ENCODE results near the gene KIF16B. TPM values are rescaled to one million over a fixed set of nuclear protein-coding genes. Genes with fewer than 3 reads are reported as not detected.

Gene KIF16B
- total RNA-seq, 4 donors from 2014 or later: 22.2 to 59.2 (median 31.4) TPM

- no peak overlapping the region for H3K4me3 ChIP-seq (ENCODE audit: low read depth, poor library complexity, severe bottlenecking)
- no peak for DNase-seq (ENCODE audit: low spot score in 2 of 2)
- intact Hi-C loops (cut with DNase I; ENCODE audit: low total_unique reads): loop anchor here (10.0 kb wide), 1 partner anchor 64 kb away; no protein-coding TSS in a partner anchor
- TF ChIP-seq POLR2A (IDR thresholded peaks at IDR 0.05): no peak
- no peak for TF ChIP-seq CTCF (IDR thresholded peaks at IDR 0.05)
- WGBS, 2 donors: 94 to 96% methylated on average over 3 of the region's 3 CpGs
Observed at GRCh38 chr20:16258766-16259165, 314.5 kb downstream of the KIF16B start.

GRCh38 chr20:16257813-16258430, 315.3 kb downstream of the KIF16B start:
- intact Hi-C loops (cut with DNase I; ENCODE audit: low total_unique reads): loop anchor here (10.0 kb wide), 1 partner anchor 63 kb away; no protein-coding TSS in a partner anchor
- no peak for TF ChIP-seq CTCF (IDR thresholded peaks at IDR 0.05)
- TF ChIP-seq POLR2A (IDR thresholded peaks at IDR 0.05): no peak
- DNase-seq (ENCODE audit: low spot score in 2 of 2): no peak
- 81 to 92% methylated on average over 2 of the region's 2 CpGs for WGBS, 2 donors
- no peak overlapping the region for H3K4me3 ChIP-seq (ENCODE audit: low read depth, poor library complexity, severe bottlenecking)

- 83 to 89% methylated on average over 7 of the region's 7 CpGs for WGBS, 2 donors
- no peak for TF ChIP-seq POLR2A (IDR thresholded peaks at IDR 0.05)
- TF ChIP-seq CTCF (IDR thresholded peaks at IDR 0.05): no peak
- H3K4me3 ChIP-seq (ENCODE audit: low read depth, poor library complexity, severe bottlenecking): no peak overlapping the region
- DNase-seq (ENCODE audit: low spot score in 2 of 2): no peak
- intact Hi-C loops (cut with DNase I; ENCODE audit: low total_unique reads): loop anchor here (10.0 kb wide), 1 partner anchor 62 kb away; no protein-coding TSS in a partner anchor
Observed at GRCh38 chr20:16257021-16257420, 316.2 kb downstream of the KIF16B start.

GRCh38 chr20:16246870-16247269, 326.4 kb downstream of the KIF16B start:
- no peak for TF ChIP-seq CTCF (IDR thresholded peaks at IDR 0.05)
- no peak for TF ChIP-seq POLR2A (IDR thresholded peaks at IDR 0.05)
- intact Hi-C loops (cut with DNase I; ENCODE audit: low total_unique reads): no loop called here

GRCh38 chr20:16246291-16246690, 327.0 kb downstream of the KIF16B start:
- DNase-seq (ENCODE audit: low spot score in 2 of 2): no peak
- 87 to 88% methylated on average over 7 of the region's 7 CpGs for WGBS, 2 donors
- TF ChIP-seq POLR2A (IDR thresholded peaks at IDR 0.05): no peak
- TF ChIP-seq CTCF (IDR thresholded peaks at IDR 0.05): no peak
- no peak overlapping the region for H3K4me3 ChIP-seq (ENCODE audit: low read depth, poor library complexity, severe bottlenecking)
- intact Hi-C loops (cut with DNase I; ENCODE audit: low total_unique reads): no loop called here

More at GRCh38 chr20:16246870-16247269, 326.4 kb downstream of the KIF16B start:
- no peak for DNase-seq (ENCODE audit: low spot score in 2 of 2)
- WGBS, 2 donors: 89 to 92% methylated on average over 6 of the region's 6 CpGs
- H3K4me3 ChIP-seq (ENCODE audit: low read depth, poor library complexity, severe bottlenecking): no peak overlapping the region

- TF ChIP-seq CTCF (IDR thresholded peaks at IDR 0.05): no peak
- TF ChIP-seq POLR2A (IDR thresholded peaks at IDR 0.05): no peak
- no peak overlapping the region for H3K4me3 ChIP-seq (ENCODE audit: low read depth, poor library complexity, severe bottlenecking)
- DNase-seq (ENCODE audit: low spot score in 2 of 2): no peak
- WGBS, 2 donors: 71 to 78% methylated on average over 9 of the region's 9 CpGs
- intact Hi-C loops (cut with DNase I; ENCODE audit: low total_unique reads): no loop called here
Observed at GRCh38 chr20:16245879-16246278, 327.4 kb downstream of the KIF16B start.

All from lower leg skin (tissue), 4 donors.